Stimulated activated CD8-positive, alpha-beta memory T cell treated with anti-CD3 and anti-CD28 coated beads, Interleukin-12 subunit alpha, Interleukin-12 subunit beta, amount 100 ng/mL, for 1 hour (primary cell): ENCODE results near the gene CUZD1.
"Not testable (repeated sequence)": the region's sequence is repeated elsewhere in the genome, so short reads cannot be mapped to it uniquely, and the experiment has no call there.

Experiments
- DNase-seq: peaks from one replicate; pipeline ENCODE4 v3.0.0-alpha.2; 2020; ENCODE audit warnings: low read depth

The CUZD1 gene, protein sequence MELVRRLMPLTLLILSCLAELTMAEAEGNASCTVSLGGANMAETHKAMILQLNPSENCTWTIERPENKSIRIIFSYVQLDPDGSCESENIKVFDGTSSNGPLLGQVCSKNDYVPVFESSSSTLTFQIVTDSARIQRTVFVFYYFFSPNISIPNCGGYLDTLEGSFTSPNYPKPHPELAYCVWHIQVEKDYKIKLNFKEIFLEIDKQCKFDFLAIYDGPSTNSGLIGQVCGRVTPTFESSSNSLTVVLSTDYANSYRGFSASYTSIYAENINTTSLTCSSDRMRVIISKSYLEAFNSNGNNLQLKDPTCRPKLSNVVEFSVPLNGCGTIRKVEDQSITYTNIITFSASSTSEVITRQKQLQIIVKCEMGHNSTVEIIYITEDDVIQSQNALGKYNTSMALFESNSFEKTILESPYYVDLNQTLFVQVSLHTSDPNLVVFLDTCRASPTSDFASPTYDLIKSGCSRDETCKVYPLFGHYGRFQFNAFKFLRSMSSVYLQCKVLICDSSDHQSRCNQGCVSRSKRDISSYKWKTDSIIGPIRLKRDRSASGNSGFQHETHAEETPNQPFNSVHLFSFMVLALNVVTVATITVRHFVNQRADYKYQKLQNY

DNA sequence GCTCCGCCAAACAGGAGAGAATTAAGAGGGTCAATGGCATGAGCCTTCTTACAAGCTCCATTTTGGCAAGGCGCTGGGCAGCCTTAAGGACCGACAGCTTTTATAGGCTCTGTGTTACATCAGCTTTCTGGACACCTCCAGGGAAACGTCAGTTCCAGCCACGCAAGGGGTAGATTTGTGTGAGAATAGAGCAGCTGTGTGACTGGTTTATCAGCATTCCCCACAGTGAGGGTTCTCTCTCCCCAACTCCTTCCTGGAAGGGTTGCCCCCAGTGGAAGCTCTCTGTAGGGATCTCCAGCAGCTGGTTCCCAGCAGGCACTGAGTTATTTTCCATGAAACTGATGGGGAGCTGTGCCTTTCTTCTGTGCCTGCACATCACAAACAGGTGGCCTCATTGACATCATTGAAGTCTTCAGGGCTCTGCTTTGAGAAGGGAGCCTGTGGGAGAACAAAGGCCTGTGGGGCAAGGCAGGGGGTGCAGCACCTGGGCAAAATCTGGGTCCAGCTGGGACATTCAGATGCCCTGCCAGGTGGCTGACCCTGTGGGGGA, at the start of gene CUZD1:
CUZD1 (minus strand) TSS at position 75 of the 550 bp plus-strand sequence; CDS start at position 61, 14 bp downstream.
- no peak for DNase-seq

DNA sequence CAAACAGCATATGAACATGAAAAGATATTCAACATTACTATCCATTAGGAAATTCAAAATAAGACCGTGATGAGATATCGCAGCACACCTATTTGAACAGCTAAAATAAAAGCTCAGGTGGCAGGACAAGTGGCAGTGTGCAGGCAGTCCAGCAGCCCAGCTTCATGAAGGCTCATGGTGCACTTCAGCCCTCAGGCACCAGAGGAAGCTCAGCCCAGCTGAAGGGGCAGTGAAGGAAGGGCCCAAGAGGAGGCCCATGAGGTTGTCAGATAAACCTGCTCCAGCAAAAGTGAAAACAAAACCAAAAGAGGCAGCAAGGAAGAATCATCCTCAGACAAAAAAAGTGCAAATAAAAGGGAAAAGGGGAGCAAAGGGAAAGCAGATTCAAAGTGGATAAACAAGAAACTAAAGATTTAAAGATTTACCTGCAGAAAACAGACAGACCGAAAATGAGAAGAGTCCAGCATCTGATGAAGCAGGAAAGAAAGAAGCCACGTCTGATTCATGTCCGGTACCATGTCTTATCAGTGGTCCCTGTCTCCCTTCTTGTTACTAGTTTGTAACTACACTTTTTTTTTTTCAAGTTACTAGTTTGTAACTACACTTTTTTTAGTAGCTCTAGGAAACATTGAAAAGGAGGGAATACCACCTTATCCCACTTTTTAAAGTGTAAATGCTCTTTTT, 48.7 kb upstream of the CUZD1 start:
- no peak for DNase-seq

DNA sequence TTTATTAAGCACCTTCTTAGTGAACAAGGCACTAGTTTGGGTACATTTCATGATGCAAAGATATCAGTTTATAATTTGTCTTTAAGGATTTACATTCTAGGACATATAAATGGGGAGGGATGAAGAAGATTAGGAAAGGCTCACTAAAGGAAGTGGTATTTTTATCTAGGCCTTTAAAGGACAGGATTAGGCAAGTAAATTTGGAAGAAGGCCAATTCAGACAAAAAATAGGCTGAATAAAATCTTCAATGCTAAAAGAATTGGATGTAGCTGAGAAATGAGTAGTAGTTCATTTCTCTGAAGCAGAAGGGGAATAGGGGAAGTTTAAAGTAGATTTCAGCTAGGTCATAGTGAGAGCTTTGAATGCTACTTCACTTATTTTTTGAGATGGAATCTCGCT, 38.5 kb upstream of the CUZD1 start:
- DNase-seq = no peak

DNA sequence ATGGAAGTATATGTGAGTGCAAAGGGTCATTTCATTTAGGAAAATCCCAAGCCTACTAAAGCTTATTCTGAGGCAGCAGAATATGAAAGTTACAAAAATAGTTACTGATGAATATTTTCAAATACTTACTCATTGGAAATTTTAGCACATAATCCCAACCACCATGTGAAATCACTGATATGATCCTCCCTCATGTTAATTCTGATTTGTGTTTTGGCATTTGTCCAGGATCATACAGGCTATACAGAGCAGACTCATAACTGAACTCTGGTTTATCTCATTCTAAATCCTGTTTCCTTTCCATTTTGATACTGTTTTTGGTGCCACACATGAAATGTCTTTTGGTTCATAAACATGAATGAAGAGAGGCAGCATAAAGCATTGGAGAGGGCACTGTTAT, 37.1 kb upstream of the CUZD1 start:
- no peak for DNase-seq

DNA sequence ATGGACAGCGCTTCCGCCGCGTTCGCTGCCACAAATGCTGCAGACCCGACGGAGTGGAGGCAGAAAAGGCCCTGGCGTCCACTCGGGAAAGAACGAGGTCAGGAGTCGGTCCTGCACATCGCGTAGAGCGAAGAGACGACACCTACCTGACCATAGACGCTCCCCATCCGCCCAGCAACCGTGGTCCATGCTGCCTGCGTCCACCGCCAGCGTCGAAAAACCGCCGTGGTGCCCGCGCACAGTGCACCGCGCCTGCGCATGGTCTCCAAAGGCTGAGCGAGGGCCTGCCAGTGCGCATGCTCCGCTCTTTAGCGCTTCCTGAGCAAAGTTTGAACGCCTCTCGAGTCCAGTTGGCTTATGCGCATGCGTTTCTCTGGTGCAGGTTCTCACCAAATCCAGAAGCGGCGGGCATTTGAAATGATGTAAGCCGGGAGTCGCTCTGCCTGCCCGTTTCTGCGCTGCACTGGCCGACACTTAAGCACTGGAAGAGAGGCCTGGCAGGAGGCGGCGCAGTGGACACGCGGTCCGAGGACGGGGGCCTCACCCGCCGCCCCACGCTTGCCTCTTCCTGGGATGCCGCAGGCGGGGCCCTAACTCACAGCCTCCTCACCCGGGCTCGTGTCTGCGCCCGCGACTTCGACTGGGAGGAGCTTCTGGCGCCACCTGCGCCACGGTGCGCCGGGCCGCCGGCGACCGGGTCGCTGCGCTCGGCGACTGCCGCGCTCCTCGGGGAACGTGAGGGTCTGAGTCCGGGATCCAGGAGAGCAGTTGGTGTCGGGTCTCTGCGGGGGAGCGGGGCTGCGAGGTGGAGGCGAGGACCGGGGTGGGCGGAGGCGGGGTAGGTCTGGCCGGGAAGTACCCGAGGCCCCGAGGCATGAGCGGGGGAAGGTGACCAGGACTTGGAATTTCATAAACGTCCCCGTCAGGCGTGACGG, 33.9 kb upstream of the CUZD1 start, which contains the start of gene FAM24B:
FAM24B (minus strand) TSS at position 243 of the 935 bp plus-strand sequence. CDS start 29,066 bp downstream, outside the sequence.
- DNase-seq = peak; percentile 95

DNA sequence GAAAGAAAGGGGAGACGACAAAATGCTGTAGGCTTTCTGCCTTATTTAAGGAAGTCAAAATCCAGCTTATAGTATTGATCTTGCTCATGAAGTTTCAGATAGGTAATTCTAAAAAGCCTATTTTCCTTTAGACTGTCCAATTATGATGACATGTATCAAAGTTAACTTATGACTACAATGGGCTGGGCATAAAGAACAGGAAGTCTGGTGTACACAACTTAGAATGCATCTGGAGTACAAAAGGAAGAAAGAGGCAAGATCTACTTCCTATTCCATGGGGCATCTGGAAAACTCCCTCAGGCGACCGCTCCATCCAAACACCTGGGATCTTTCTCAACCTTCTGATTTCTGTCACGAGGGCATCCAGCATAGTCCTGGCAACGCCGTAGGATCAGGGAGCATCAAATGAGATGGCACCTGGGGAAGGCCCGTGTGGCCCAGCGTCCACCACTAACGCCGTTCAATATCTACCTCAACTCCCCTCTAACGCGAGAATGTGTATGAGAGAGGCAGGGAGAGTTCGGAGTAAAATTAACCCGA, 33.2 kb upstream of the CUZD1 start:
- DNase-seq = no peak

DNA sequence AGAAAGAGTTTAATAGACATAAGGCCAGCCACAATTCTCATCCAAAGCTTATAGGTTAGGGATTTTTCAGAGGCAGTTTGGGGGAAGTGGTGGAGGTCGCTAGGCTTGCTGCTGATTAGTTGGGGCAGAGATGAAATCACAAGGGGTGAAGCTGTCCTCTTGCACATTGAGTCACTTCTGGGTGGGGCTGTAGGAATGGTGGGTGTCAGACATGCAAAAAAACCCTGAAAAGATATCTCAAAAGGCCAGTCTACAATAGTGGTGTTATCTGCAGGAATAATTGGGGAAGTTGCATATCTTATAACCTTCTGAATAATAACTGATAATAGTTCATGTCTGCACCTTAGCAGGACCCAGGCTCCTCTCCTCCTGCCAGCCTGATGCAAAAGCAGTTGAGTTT, 31.6 kb upstream of the CUZD1 start:
- no peak for DNase-seq

DNA sequence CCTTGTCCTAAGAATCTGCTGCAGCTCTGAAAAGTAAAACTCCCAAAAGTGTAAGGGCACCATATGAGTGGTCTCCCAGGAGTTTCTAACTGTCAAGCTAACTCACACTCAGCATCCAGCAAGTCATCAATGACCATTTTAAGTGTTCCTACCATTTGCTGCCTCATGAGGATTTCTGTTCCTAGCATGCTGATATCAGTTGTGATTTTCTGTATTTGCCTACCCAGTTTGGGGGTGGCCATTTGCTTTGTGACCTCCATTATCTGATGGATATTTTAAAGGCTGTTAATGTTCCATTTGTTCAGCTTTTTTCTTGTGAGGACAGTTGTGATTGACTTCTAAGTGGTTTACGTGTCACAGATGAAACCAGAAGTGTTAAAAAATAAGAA, 30.8 kb upstream of the CUZD1 start:
- DNase-seq = no peak

DNA sequence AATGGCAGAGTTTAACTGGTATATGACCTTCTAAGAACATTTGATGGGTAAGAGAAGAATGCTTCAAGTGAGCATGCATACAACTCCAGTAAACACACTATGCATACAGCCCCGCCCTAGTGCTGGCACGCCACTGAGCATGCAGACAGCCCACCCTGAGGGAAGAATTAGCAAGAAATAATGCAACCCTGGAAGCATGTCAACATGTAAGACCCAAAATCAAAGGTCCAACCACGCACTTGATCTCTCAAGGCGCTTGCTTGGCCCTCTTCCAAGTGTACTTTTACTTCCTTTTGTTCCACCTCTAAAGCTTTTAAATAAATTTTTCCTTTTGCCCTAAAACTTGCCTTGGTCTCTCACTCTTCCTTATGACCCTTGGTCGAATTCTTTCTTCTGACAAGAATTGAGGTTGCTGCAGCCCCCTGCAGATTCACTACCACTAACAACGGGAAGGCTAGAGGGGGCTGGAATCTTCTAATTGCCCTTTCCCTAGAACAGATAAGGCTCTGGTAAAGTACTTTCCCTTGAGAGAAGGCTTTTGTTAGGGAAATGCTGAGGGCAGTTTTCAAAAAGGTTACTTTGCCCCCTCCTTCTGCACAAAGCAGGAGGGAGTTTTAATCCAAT, 30.3 kb upstream of the CUZD1 start:
- no peak for DNase-seq

DNA sequence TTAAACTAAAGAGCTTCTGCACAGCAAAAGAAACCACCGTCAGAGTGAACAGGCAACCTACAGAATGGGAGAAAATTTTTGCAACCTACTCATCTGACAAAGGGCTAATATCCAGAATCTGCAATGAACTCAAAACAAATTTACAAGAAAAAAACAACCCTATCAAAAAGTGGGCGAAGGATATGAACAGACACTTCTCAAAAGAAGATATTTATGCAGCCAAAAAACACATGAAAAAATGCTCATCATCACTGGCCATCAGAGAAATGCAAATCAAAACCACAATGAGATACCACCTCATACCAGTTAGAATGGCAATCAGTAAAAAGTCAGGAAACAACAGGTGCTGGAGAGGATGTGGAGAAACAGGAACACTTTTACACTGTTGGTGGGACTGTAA, 26.3 kb upstream of the CUZD1 start:
- DNase-seq = not testable (repeated sequence)

DNA sequence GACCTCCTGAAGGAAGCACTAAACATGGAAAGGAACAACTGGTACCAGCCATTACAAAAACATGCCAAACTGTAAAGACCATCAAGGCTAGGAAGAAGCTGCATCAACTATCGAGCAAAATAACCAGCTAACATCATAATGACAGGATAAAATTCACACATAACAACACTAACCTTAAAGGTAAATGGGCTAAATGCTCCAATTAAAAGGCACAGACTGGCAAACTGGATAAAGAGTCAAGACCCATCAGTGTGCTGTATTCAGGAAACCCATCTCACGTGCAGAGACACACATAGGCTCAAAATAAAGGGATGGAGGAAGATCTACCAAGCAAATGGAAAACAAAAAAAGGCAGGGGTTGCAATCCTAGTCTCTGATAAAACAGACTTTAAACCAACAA, 23.1 kb upstream of the CUZD1 start:
- not testable (repeated sequence) for DNase-seq

DNA sequence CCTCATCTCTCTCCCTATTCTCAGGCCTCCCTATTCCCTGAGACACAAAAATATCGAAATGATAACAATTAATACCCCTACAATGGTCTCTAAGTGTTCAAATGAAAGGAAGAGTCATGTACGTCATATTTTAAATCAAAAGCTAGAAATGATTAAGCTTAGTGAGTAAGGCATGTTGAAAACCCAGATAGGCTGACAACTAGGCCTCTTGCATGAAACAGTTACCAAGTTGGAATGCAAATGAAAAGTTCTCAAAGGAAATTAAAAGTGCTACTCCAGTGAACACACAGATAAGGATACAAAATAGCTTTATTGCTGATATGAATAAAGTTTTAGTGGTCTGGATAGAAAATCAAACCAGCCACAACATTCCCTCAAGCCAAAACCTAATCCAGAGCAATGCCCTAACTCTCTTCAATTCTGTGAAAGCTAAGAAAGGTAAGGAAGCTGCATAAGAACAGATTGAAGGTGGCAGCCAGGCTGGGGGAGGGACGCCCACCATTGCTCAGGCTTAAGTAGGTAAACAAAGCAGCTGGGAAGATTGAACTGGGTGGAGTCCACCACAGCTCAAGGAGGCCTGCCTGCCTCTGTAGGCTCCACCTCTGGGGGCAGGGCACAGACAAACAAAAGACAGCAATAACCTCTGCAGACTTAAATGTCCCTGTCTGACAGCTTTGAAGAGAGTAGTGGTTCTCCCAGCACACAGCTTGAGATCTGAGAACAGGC, 21.3 kb upstream of the CUZD1 start:
- not testable (repeated sequence) for DNase-seq

DNA sequence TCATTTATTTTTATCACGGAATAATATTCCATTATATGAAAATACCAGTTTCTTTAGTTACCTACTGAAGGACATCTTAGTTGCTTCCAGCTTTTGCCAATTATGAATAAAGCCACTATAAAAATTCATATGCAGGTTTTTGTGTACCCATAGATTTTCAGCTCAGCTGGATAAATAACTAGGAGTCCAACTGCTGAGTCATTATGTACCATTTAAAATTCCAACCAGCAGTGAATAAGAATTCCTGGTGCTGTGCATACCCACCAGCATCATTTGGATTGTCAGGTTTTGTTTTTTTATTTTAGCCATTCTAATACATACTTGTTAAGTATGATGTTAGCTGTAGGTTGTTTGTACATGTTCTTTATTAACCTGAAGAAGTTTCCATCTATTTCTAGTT, 19.2 kb upstream of the CUZD1 start:
- DNase-seq = no peak

DNA sequence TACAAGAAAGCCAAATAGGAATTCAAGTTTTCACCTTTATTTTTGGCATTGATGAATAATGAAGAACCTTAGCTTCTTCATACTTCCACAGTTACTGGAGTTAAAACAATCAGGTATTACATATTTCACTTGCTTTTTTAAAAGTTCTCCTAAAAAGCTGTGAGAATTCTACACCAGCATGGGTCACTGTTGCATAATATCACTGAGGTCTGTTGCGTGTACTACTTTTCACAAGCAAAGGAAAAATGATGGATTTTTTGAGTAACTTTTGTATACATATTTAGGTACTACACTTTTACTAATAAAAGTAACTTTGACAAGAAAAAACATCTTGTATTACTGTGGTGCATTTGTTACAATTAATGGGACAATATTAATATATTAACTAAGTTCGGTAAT, 18.5 kb upstream of the CUZD1 start:
- DNase-seq = no peak

DNA sequence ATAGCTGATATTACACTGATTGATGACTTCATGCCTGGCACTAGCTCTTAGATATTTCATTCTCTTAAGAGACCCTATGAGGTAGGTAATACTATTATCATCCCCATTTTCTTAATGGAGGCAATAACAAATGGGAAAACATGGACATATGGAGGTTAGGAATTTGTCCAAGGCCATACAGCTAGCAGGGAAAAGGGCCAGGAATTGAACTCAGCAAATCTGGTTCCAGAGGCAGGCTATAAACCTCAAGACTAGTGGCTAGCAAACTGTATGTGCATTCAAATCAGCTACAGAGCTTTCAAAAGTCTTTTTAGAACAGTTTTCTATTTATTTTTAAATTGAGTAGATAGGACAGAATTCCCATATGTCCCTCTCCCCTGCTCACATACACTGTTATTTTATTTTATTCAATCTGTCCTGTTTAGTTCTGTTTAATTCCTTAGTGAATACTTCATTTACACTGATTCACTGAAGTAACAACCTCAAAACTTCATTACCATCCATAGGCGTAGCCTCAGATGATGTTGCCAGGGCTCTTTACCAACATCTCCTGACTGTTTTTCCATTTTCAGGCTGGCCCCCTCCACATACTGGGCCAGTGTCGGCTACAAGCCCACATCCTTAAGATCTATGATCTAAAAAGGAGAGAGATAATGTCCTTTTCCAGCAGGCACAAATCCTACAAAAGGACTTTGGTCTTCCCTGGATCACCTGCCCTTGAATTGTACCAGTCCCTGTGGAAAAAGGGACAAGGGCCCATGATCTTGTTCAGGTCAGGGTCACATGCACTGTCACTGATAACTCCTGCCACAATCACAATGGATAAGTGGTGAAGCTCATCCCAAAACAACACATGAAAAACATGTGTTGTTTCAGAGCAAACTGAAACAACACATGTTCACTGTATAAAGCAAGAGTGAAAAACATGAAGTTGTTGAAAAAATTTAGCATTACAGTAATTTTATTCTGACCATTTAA, 17.8 kb upstream of the CUZD1 start:
- DNase-seq = no peak

DNA sequence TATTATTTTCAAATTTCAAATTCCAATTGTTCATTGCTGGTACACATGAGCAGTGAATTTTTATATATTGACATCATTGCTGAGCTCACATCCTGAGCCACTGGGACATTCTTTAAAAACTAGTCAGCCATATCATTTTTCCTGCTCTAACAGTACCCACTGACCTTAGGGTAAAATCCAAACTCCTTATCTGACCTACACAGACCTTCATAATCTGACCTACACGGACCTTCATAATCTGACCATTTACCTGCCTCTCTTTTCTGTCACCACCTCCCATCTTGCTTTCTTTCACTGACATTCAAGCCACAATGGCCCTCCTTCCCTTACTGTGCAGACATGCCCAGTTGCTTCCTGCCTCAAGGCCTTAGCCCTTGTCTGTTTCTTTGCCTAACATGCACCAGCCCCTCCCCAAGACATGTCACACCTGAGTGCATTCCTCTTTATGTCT, 16.1 kb upstream of the CUZD1 start:
- no peak for DNase-seq

DNA sequence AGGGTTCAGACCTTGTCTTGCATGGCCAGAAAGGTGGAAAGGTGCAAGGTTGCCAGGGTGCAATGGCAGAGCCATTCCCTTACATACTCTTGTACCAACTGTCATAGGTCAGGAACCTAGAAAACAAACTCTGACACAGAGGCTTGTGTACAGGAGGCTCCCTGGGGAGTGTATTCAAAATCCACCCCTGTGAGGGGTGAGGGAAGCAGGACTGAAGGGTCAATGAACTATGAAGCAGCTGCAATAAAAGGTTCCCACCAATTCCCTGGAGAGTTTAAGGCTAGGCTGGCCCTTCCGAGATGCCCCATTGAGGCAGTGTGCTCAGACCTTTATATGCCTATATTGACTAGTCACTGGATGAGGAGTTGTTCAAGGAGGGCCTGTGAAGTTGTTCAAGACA, 13.9 kb upstream of the CUZD1 start:
- no peak for DNase-seq

DNA sequence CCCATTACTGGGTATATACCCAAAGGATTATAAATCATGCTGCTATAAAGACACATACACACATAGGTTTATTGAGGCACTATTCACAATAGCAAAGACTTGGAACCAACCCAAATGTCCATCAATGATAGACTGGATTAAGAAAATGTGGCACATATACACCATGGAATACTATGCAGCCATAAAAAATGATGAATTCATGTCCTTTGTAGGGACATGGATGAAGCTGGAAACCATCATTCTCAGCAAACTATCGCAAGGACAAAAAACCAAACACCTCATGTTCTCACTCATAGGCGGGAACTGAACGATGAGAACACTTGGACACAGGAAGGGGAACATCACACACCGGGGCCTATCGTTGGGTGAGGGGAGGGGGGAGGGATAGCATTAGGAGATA, 12.4 kb upstream of the CUZD1 start:
- not testable (repeated sequence) for DNase-seq

DNA sequence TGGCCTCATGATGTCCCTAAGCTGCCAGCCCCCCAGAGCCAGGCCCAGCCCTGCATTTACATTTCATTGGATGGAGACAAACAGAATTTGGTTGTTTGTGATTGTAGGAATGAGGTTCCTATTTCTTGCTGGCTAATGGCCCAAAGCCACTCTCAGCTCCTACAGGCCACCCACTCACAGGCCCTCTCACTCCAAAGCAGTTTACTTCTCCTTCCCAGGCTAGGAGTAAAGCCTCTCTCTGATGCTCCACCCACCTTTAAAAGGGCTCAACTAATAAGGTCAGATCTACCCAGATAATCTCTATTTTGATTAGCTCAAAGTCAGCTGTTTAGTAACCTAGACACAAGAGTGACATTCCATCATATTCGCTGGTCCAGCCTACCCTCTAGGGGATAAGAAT, 11.2 kb upstream of the CUZD1 start:
- DNase-seq = no peak
